Liver (tissue), 9 donors: ENCODE data around the gene WWOX. TPM values are rescaled to one million over a fixed set of nuclear protein-coding genes. Genes with fewer than 3 reads are reported as not detected.

Experiments
- DNase-seq: peaks from one replicate; pipeline ENCODE4 v3.0.0-alpha.2; 2017; ENCODE audit warnings: low spot score
- H3K27ac ChIP-seq, 2 donors: one replicate each; pipeline ENCODE4 v1.7.0; 2013; ENCODE audit warnings: inconsistent platforms in 2 of 2, low read length in 2 of 2, control low read depth in 1 of 2, low read depth in 1 of 2, mild to moderate bottlenecking in 1 of 2
- H3K27me3 ChIP-seq, 4 donors: one replicate each; pipeline versions ENCODE4 v1.6.1 to v1.7.0; 2013; ENCODE audit warnings: low read length in 3 of 4, inconsistent platforms in 1 of 4, mild to moderate bottlenecking in 1 of 4, moderate library complexity in 1 of 4; ENCODE audit not compliant: control insufficient read depth in 4 of 4, insufficient read depth in 4 of 4
- H3K36me3 ChIP-seq, 4 donors: one replicate each; pipeline versions ENCODE4 v1.6.1 to v1.7.0; 2013; ENCODE audit warnings: low read length in 3 of 4, mild to moderate bottlenecking in 3 of 4, low read depth in 1 of 4, moderate library complexity in 1 of 4; ENCODE audit not compliant: control insufficient read depth in 4 of 4, insufficient read depth in 3 of 4
- H3K4me1 ChIP-seq, 4 donors: one replicate each; pipeline versions ENCODE4 v1.6.1 to v1.7.0; 2013; ENCODE audit warnings: low read length in 3 of 4, mild to moderate bottlenecking in 3 of 4, moderate library complexity in 1 of 4; ENCODE audit not compliant: control insufficient read depth in 4 of 4, insufficient read depth in 4 of 4
- H3K4me3 ChIP-seq, 3 donors: one replicate each; pipeline versions ENCODE4 v1.6.1 to v1.7.0; 2013; ENCODE audit warnings: low read length in 3 of 3, control low read depth in 1 of 3, low read depth in 1 of 3, mild to moderate bottlenecking in 1 of 3
- H3K9ac ChIP-seq, 2 donors: one replicate each; pipeline ENCODE4 v1.7.0; 2013; ENCODE audit warnings: low read length in 2 of 2, mild to moderate bottlenecking in 2 of 2, moderate library complexity in 2 of 2, control low read depth in 1 of 2, low read depth in 1 of 2
- H3K9me3 ChIP-seq, 4 donors: one replicate each; pipeline versions ENCODE4 v1.6.1 to v1.7.0; 2013; ENCODE audit warnings: low read length in 3 of 4; ENCODE audit not compliant: control insufficient read depth in 4 of 4
- EGR1 ChIP-seq, 2 donors: IDR thresholded peaks; 2 replicates each; pipeline ENCODE4 v1.6.1; 2016 to 2018; ENCODE audit warnings: antibody characterized with exemption in 2 of 2, low read depth in 2 of 2
- FOXA1 ChIP-seq: IDR thresholded peaks from 2 replicates; pipeline ENCODE4 v1.6.1; 2016; ENCODE audit warnings: antibody characterized with exemption
- FOXA2 ChIP-seq: IDR thresholded peaks from 2 replicates; pipeline ENCODE4 v1.6.1; 2016; ENCODE audit warnings: antibody characterized with exemption
- GABPA ChIP-seq, 2 donors: IDR thresholded peaks in 1 of 2; conservative IDR thresholded peaks in 1 of 2; 2 replicates each; pipeline ENCODE4 v1.6.1; 2016; ENCODE audit warnings: antibody characterized with exemption in 2 of 2, mild to moderate bottlenecking in 1 of 2, moderate library complexity in 1 of 2
- HNF4A ChIP-seq, 2 donors: conservative IDR thresholded peaks; 2 replicates each; pipeline ENCODE4 v1.6.1; 2016; ENCODE audit warnings: antibody characterized with exemption in 2 of 2, mild to moderate bottlenecking in 2 of 2
- HNF4G ChIP-seq: IDR thresholded peaks from 2 replicates; pipeline ENCODE4 v1.6.1; 2016; ENCODE audit warnings: antibody characterized with exemption
- JUND ChIP-seq, 2 donors: IDR thresholded peaks; 2 replicates each; pipeline ENCODE4 v1.6.1; 2016; ENCODE audit warnings: antibody characterized with exemption in 2 of 2
- NR2F2 ChIP-seq: IDR thresholded peaks from 2 replicates; pipeline ENCODE4 v1.6.1; 2016; ENCODE audit warnings: antibody characterized with exemption
- RAD21 ChIP-seq, 2 donors: IDR thresholded peaks; 2 replicates each; pipeline ENCODE4 v1.6.1; 2016; ENCODE audit warnings: antibody characterized with exemption in 2 of 2, mild to moderate bottlenecking in 2 of 2
- REST ChIP-seq: IDR thresholded peaks from 2 replicates; pipeline ENCODE4 v1.6.1; 2016; ENCODE audit warnings: antibody characterized with exemption, mild to moderate bottlenecking
- RXRA ChIP-seq, 2 donors: IDR thresholded peaks; 2 replicates each; pipeline ENCODE4 v1.6.1; 2017 to 2018; ENCODE audit warnings: antibody characterized with exemption in 2 of 2, mild to moderate bottlenecking in 1 of 2
- SP1 ChIP-seq: IDR thresholded peaks from 2 replicates; pipeline ENCODE4 v1.6.1; 2018; ENCODE audit warnings: antibody characterized with exemption, mild to moderate bottlenecking
- TAF1 ChIP-seq: conservative IDR thresholded peaks from 2 replicates; pipeline ENCODE4 v1.6.1; 2016; ENCODE audit warnings: antibody characterized with exemption, mild to moderate bottlenecking
- YY1 ChIP-seq: IDR thresholded peaks from 2 replicates; pipeline ENCODE4 v1.6.1; 2016; ENCODE audit warnings: antibody characterized with exemption, mild to moderate bottlenecking
- WGBS: extraction: QIAGEN DNeasy Blood & Tissue Kit; methylation state at CpG from one replicate; pipeline ENCODE4 v1.1.7; 2013; 5-methylcytosine and 5-hydroxymethylcytosine counted together
- polyA plus RNA-seq, 2 donors: library from polyadenylated mRNA; stranded (reverse) in 1 of 2; unstranded in 1 of 2; fragments of 200-250 nt in 1 of 2; fragments of >200 nt in 1 of 2; fragmentation: Nextera tagmentation in 1 of 2; extraction: Ambion mirVana in 1 of 2; gene quantifications; one replicate each; pipeline versions ENCODE4 v1.2.1 to v1.2.3, GENCODE V29; 2013 to 2015
- total RNA-seq, 2 donors: library from RNA; depleted of rRNA; stranded (reverse); fragments of >200 nt; gene quantifications; one replicate each; pipeline ENCODE4 v1.2.3, GENCODE V29; 2014
- TF ChIP-seq, protein P1 (sequence below): IDR thresholded peaks from 2 replicates; pipeline ENCODE4 v1.6.1; 2016; ENCODE audit warnings: antibody characterized with exemption
- TF ChIP-seq, protein P2 (sequence below): IDR thresholded peaks from 2 replicates; pipeline ENCODE4 v1.6.1; 2016; ENCODE audit warnings: antibody characterized with exemption
- TF ChIP-seq, protein P3 (sequence below): IDR thresholded peaks from 2 replicates; pipeline ENCODE4 v1.6.1; 2016; ENCODE audit warnings: antibody characterized with exemption
- TF ChIP-seq, protein P4 (sequence below): fragments of 150-350 bp; IDR thresholded peaks from 2 replicates; pipeline ENCODE4 v1.5.1; 2017; ENCODE audit warnings: improper control_type of control experiment, low read depth, low read length; ENCODE audit not compliant: missing input control
- donor health status: healthy.
- donor health status: healthy.
- donor health status: healthy.
- donor health status: healthy.
- donor health status: healthy.

The WWOX gene
- total and polyA plus RNA-seq, 4 donors = 9.8 to 46.0 (median 15.3) TPM

GRCh38 chr16:78900044-78900811, 800.8 kb downstream of the WWOX start:
- Histone ChIP-seq H3K36me3 (no peaks in the 10 kb centered on the region), H3K27ac (no peak overlapping the region), H3K4me3 (no peak overlapping the region), H3K4me1 (no peaks in the 10 kb centered on the region), H3K9me3 (no peaks in the 10 kb centered on the region), H3K9ac (no peak overlapping the region), H3K27me3 (no peaks in the 10 kb centered on the region)
- no peak for DNase-seq
- 92% methylated on average over 6 of the region's 6 CpGs for WGBS
- TF ChIP-seq TAF1 = no peak
- TF ChIP-seq HNF4G = no peak
- TF ChIP-seq SP1 = no peak
- TF ChIP-seq EGR1 (IDR thresholded peaks at IDR 0.05; ENCODE audit: low read depth in 2 of 2) = no peak
- no peak for TF ChIP-seq RXRA (IDR thresholded peaks at IDR 0.05)
- no peak for TF ChIP-seq FOXA2
- TF ChIP-seq YY1 = no peak
- no peak for TF ChIP-seq NR2F2
- TF ChIP-seq RAD21 (IDR thresholded peaks at IDR 0.05) = no peak
- TF ChIP-seq GABPA (IDR thresholded peaks at IDR 0.05 in 1 of 2, conservative IDR thresholded peaks at IDR 0.05 in 1 of 2) = no peak
- TF ChIP-seq HNF4A (conservative IDR thresholded peaks at IDR 0.05) = no peak
- TF ChIP-seq, protein P1, sequence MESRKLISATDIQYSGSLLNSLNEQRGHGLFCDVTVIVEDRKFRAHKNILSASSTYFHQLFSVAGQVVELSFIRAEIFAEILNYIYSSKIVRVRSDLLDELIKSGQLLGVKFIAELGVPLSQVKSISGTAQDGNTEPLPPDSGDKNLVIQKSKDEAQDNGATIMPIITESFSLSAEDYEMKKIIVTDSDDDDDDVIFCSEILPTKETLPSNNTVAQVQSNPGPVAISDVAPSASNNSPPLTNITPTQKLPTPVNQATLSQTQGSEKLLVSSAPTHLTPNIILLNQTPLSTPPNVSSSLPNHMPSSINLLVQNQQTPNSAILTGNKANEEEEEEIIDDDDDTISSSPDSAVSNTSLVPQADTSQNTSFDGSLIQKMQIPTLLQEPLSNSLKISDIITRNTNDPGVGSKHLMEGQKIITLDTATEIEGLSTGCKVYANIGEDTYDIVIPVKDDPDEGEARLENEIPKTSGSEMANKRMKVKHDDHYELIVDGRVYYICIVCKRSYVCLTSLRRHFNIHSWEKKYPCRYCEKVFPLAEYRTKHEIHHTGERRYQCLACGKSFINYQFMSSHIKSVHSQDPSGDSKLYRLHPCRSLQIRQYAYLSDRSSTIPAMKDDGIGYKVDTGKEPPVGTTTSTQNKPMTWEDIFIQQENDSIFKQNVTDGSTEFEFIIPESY = no peak
- TF ChIP-seq FOXA1 = no peak
- TF ChIP-seq, protein P2, sequence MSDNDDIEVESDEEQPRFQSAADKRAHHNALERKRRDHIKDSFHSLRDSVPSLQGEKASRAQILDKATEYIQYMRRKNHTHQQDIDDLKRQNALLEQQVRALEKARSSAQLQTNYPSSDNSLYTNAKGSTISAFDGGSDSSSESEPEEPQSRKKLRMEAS = no peak
- TF ChIP-seq JUND (IDR thresholded peaks at IDR 0.05) = no peak
- TF ChIP-seq, protein P3, sequence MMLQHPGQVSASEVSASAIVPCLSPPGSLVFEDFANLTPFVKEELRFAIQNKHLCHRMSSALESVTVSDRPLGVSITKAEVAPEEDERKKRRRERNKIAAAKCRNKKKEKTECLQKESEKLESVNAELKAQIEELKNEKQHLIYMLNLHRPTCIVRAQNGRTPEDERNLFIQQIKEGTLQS = no peak
- TF ChIP-seq REST = no peak
- TF ChIP-seq, protein P4, sequence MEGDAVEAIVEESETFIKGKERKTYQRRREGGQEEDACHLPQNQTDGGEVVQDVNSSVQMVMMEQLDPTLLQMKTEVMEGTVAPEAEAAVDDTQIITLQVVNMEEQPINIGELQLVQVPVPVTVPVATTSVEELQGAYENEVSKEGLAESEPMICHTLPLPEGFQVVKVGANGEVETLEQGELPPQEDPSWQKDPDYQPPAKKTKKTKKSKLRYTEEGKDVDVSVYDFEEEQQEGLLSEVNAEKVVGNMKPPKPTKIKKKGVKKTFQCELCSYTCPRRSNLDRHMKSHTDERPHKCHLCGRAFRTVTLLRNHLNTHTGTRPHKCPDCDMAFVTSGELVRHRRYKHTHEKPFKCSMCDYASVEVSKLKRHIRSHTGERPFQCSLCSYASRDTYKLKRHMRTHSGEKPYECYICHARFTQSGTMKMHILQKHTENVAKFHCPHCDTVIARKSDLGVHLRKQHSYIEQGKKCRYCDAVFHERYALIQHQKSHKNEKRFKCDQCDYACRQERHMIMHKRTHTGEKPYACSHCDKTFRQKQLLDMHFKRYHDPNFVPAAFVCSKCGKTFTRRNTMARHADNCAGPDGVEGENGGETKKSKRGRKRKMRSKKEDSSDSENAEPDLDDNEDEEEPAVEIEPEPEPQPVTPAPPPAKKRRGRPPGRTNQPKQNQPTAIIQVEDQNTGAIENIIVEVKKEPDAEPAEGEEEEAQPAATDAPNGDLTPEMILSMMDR = no peak
